ENCODE measurements around the gene TP53INP2.
A peak's percentile ranks its signal among the peaks of the same experiment; 100 is the strongest.

The TP53INP2 gene

GRCh38 chr20:34706302-34706875, 2.2 kb downstream of the TP53INP2 start:
- no peak overlapping the region for H3K4me3 ChIP-seq (ENCODE audit: low read length)
- no peak for DNase-seq (ENCODE audit: low read depth)
- no peak for TF ChIP-seq CTCF (conservative IDR thresholded peaks at IDR 0.05; ENCODE audit: low read depth, low read length)

- DNase-seq (ENCODE audit: low read depth): no peak
- H3K4me3 ChIP-seq (ENCODE audit: low read length): no peak overlapping the region
- no peak for TF ChIP-seq CTCF (conservative IDR thresholded peaks at IDR 0.05; ENCODE audit: low read depth, low read length)
Observed at GRCh38 chr20:34706912-34707784, 3.0 kb downstream of the TP53INP2 start.

GRCh38 chr20:34708621-34709043, 4.5 kb downstream of the TP53INP2 start:
- DNase-seq (ENCODE audit: low read depth): no peak
- peak; percentile 56 for TF ChIP-seq CTCF (conservative IDR thresholded peaks at IDR 0.05; ENCODE audit: low read depth, low read length)
- H3K4me3 ChIP-seq (ENCODE audit: low read length): peak overlapping the region; percentile 60

- DNase-seq (ENCODE audit: low read depth): no peak
- TF ChIP-seq CTCF (conservative IDR thresholded peaks at IDR 0.05; ENCODE audit: low read depth, low read length): no peak
- H3K4me3 ChIP-seq (ENCODE audit: low read length): peak overlapping the region; percentile 60
Observed at GRCh38 chr20:34709044-34709830, 5.1 kb downstream of the TP53INP2 start.

- DNase-seq (ENCODE audit: low read depth): no peak
- TF ChIP-seq CTCF (conservative IDR thresholded peaks at IDR 0.05; ENCODE audit: low read depth, low read length): peak; percentile 35
- H3K4me3 ChIP-seq (ENCODE audit: low read length): peak overlapping the region; percentile 60
Observed at GRCh38 chr20:34709831-34710567, 5.9 kb downstream of the TP53INP2 start.

GRCh38 chr20:34710568-34710839, 6.4 kb downstream of the TP53INP2 start:
- TF ChIP-seq CTCF (conservative IDR thresholded peaks at IDR 0.05; ENCODE audit: low read depth, low read length): no peak
- DNase-seq (ENCODE audit: low read depth): no peak
- H3K4me3 ChIP-seq (ENCODE audit: low read length): peak overlapping the region; percentile 38
